ENCODE measurements around the gene LRMDA. TPM values are rescaled to one million over a fixed set of nuclear protein-coding genes. Genes with fewer than 3 reads are reported as not detected.

The LRMDA gene
- total RNA-seq, 4 donors from 2014 or later = 7.3 to 20.1 (median 8.4) TPM

DNA sequence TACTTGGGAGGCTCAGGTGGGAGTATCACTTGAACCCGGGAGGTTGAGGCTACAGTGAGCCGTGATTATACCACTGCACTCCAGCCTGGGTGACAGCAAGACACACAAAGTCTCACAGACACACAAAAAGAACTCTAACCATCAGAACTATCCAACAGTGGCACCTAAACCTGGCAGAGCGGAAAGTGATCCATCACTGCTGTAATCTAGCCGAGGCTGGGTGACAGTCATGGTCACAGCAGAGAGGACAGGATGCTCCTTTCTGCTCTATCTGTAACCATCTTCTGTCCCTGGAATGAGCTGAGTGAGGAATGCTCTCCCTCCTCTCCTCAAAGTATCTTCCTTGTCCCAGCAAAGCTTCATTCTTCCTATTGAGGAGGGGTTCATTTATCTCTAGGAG is 656.6 kb downstream of the LRMDA start:
- Histone ChIP-seq H3K27me3 (no peaks in the 10 kb centered on the region), H3K4me1 (peaks cover 3 to 28% (median 13%) of the 10 kb centered on the region in 3 donors), H3K36me3 (no peaks in the 10 kb centered on the region), H3K9me3 (no peaks in the 10 kb centered on the region), H3K27ac (no peak overlapping the region), H3K4me3 (no peak overlapping the region)
- no peak for ATAC-seq
- WGBS, 2 donors (ENCODE audit: low coverage in 1 of 2) = 95 to 100% methylated on average over 1 to 4 of the region's 4 CpGs
- TF ChIP-seq EP300 (IDR thresholded peaks at IDR 0.05) (no peak), POLR2A (IDR thresholded peaks at IDR 0.05) (no peak), POLR2AphosphoS5 (IDR thresholded peaks at IDR 0.05) (no peak)
- TF ChIP-seq, protein P1, sequence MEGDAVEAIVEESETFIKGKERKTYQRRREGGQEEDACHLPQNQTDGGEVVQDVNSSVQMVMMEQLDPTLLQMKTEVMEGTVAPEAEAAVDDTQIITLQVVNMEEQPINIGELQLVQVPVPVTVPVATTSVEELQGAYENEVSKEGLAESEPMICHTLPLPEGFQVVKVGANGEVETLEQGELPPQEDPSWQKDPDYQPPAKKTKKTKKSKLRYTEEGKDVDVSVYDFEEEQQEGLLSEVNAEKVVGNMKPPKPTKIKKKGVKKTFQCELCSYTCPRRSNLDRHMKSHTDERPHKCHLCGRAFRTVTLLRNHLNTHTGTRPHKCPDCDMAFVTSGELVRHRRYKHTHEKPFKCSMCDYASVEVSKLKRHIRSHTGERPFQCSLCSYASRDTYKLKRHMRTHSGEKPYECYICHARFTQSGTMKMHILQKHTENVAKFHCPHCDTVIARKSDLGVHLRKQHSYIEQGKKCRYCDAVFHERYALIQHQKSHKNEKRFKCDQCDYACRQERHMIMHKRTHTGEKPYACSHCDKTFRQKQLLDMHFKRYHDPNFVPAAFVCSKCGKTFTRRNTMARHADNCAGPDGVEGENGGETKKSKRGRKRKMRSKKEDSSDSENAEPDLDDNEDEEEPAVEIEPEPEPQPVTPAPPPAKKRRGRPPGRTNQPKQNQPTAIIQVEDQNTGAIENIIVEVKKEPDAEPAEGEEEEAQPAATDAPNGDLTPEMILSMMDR (IDR thresholded peaks at IDR 0.05) = no peak

DNA sequence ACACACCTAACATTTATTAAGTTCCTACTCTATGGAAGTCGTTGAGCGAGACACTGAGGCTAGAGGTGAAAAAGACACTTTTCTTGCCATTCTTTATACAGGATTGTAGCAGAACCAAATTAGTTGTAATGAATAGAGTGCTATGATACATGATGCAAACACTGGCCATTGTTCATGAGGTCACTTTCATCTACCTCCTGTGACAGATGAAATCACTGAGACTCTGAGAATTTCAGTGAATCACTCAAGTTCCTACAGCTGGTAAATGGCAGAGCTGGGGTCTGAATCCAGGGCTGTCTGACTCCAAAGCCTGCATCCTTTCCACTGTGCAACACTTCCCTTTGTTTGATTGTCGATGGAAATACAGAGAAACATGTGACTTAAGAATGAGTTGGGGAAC is 657.6 kb downstream of the LRMDA start:
- WGBS, 2 donors (ENCODE audit: low coverage in 1 of 2) = 83 to 89% methylated on average over 3 of the region's 3 CpGs
- H3K9me3 ChIP-seq = no peaks in the 10 kb centered on the region
- H3K27ac ChIP-seq = no peak overlapping the region
- TF ChIP-seq, protein P1 (IDR thresholded peaks at IDR 0.05) = no peak
- TF ChIP-seq POLR2AphosphoS5 (IDR thresholded peaks at IDR 0.05) (no peak), EP300 (IDR thresholded peaks at IDR 0.05) (no peak), POLR2A (IDR thresholded peaks at IDR 0.05) (no peak)
- H3K27me3 ChIP-seq = no peaks in the 10 kb centered on the region
- H3K36me3 ChIP-seq = no peaks in the 10 kb centered on the region
- H3K4me1 ChIP-seq = peaks cover 3 to 28% (median 13%) of the 10 kb centered on the region in 3 donors
- no peak overlapping the region for H3K4me3 ChIP-seq
- ATAC-seq = no peak

DNA sequence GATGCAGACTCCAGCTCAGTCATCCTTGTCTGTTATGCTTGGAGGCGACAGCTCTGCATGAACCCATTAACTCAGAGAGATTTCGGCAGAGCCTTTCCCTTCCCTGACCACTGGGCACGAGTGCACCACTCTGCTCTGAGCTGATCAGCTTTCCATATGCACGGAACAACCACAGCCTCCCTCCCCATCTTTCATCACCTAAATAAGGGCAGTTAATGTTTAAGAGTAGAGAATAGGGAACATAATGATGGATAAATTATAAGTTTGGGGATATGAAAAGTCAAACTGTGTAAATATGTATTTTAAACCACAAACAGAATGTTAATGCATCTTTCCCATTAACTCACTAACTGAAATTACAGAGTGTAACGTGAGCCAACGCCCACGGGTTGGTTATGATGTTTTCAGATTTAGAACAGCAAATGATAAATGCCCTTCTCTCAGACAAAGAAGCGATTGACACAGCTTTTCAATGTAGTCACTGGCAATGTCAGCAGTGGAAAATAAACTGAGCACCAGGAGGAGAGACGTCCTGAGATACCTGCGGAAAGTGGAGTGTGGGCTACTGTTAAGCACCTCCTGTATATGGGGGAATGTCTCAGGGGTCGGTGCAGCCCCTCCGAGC is 658.2 kb downstream of the LRMDA start:
- no peak for ATAC-seq
- no peaks in the 10 kb centered on the region for H3K9me3 ChIP-seq
- H3K27ac ChIP-seq = no peak overlapping the region
- no peaks in the 10 kb centered on the region for H3K27me3 ChIP-seq
- H3K36me3 ChIP-seq = no peaks in the 10 kb centered on the region
- 69 to 92% methylated on average over 4 to 10 of the region's 12 CpGs for WGBS, 2 donors (ENCODE audit: low coverage in 1 of 2)
- no peak overlapping the region for H3K4me3 ChIP-seq
- H3K4me1 ChIP-seq = peaks cover 3 to 28% (median 13%) of the 10 kb centered on the region in 3 donors
- TF ChIP-seq POLR2AphosphoS5 (IDR thresholded peaks at IDR 0.05) (no peak), EP300 (IDR thresholded peaks at IDR 0.05) (no peak), POLR2A (IDR thresholded peaks at IDR 0.05) (no peak)
- TF ChIP-seq, protein P1 (IDR thresholded peaks at IDR 0.05) = no peak

DNA sequence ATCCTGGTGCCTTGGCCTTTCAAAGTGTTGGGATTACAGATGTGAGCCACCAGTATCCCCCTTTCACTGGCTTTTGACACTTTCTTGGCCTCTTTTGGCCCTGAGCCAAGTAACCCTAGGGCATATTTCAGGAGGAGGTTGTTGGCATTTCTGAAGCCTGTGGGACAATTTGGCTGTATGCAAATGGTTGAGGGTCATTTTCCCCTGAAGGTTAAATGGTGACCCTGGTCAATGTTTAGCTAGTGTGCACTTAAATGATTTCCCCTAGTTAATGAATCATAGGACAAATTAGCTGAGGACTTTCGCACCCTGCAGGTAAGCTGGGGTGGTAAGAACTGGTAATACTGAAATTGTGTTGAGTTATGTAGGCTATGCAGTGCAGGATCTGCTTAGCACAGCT is 660.5 kb downstream of the LRMDA start:
- ATAC-seq = no peak
- no peak overlapping the region for H3K4me3 ChIP-seq
- no peak for TF ChIP-seq POLR2AphosphoS5 (IDR thresholded peaks at IDR 0.05)
- TF ChIP-seq, protein P1 (IDR thresholded peaks at IDR 0.05) = no peak
- TF ChIP-seq EP300 (IDR thresholded peaks at IDR 0.05) = no peak
- no peak for TF ChIP-seq POLR2A (IDR thresholded peaks at IDR 0.05)
- H3K36me3 ChIP-seq = no peaks in the 10 kb centered on the region
- H3K27me3 ChIP-seq = no peaks in the 10 kb centered on the region
- H3K27ac ChIP-seq = no peak overlapping the region
- WGBS, 2 donors (ENCODE audit: low coverage in 1 of 2) = 67 to 100% methylated on average over 1 of the region's 1 CpG
- H3K4me1 ChIP-seq = peaks cover 3 to 9% (median 5%) of the 10 kb centered on the region in 3 donors
- H3K9me3 ChIP-seq = peaks cover 0 to under 1% (median 0%) of the 10 kb centered on the region in 3 donors

DNA sequence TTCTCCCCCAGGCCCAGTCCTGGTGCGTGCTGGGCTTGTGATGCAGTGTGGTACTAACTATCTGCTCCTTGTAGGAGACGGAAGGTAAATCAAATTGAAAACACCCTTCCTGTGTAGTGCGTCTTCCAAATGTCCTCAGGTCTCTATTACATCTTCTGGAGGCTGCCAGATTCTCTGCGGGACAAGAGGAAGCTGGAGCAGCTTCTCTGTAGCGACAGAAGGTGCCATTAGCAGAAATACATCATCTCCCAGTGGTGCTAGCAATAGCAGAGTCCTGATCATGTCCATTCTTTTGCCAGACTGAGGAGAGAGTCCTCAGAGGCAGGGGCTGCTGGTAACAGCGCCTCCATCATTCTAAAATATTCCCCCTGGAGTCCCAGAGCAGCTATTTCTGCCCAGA is 675.2 kb downstream of the LRMDA start:
- no peaks in the 10 kb centered on the region for H3K9me3 ChIP-seq
- WGBS, 2 donors (ENCODE audit: low coverage in 1 of 2) = 100% methylated on average over 4 of the region's 6 CpGs; no CpG with 5 or more reads in 1 of the 2 donors
- TF ChIP-seq, protein P1 (IDR thresholded peaks at IDR 0.05) = no peak
- no peak for TF ChIP-seq EP300 (IDR thresholded peaks at IDR 0.05)
- TF ChIP-seq POLR2A (IDR thresholded peaks at IDR 0.05) = no peak
- TF ChIP-seq POLR2AphosphoS5 (IDR thresholded peaks at IDR 0.05) = no peak
- H3K27me3 ChIP-seq = no peaks in the 10 kb centered on the region
- H3K27ac ChIP-seq = no peak overlapping the region
- H3K36me3 ChIP-seq = no peaks in the 10 kb centered on the region
- peaks cover 0 to 16% (median 0%) of the 10 kb centered on the region in 3 donors for H3K4me1 ChIP-seq
- H3K4me3 ChIP-seq = no peak overlapping the region
- ATAC-seq = no peak
